AML-193 (cell line): ENCODE measurements around the gene TICRR.
"Not testable (repeated sequence)": the region's sequence is repeated elsewhere in the genome, so short reads cannot be mapped to it uniquely, and the experiment has no call there.

Experiments used
- DNase-seq, 2 experiments: peaks; one replicate each; lab custom pipeline; 2025; lab: John Stamatoyannopoulos, UW

Gene TICRR

GRCh38 chr15:89566181-89566580, 9.1 kb upstream of the TICRR start:
- no peak for DNase-seq

DNA sequence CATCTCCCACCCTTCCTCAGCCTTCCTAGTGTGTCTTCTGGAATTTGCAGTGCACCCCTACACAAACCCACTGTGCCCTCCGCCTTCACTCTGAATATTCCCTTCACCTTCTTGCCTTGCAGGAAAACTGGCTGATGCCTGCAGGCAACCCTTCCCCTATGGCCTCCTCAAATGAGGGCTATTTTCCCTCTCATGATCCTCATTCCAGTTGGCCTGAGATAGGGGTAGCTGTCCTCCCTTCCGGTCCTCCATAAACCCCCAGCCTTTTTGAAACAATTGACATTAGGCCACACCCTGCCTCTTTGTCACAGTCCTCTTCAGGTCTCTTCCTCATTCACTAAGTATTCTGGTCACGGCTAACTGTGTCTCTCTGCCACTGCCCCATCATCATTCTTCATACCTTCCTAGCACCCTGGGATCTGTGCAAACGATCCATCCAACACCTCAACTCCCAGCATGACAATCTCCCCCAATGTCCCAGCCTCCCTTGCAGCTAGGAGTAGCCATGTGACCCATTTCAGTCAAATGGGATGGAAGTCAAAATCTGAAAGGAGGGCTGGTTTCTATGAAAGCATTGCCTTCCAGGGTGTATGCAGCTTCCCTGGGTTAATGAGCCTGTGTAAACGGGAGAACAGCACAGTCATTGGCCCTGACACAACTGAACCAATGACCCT, 8.5 kb upstream of the TICRR start:
- DNase-seq: no peak

DNA sequence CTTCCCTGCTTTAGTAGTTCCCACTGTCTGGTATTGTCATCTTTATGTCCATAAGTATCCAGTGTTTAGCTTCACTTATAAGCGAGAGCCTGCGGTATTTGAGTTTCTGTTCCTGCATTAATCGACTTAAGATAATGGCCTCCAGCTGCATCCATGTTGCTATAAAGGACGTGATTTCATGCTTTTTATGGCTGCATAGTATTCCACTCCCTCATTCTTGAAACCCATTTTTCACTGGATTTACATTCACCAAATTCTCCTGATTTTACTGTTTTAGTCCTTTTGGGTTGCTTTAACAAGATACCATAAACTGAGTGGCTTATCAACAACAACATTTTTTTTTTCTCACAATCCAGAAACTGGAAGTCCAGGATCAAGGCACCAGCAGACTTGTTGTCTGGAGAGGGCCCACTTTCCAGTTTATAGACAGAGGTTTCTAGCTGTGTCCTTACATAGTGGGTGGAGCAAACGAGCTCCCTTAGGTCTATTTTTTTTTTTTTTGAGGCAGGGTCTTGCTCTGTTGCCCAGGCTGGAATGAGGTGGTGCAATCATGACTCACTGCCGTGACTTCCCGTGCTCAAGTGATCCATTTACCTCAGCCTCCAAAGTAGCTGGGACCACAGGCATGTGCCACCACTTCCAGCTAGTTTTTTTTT, 6.1 kb upstream of the TICRR start:
- no peak for DNase-seq

- no peak for DNase-seq
Measured at GRCh38 chr15:89575656-89576416, 567 bp downstream of the TICRR start.

DNA sequence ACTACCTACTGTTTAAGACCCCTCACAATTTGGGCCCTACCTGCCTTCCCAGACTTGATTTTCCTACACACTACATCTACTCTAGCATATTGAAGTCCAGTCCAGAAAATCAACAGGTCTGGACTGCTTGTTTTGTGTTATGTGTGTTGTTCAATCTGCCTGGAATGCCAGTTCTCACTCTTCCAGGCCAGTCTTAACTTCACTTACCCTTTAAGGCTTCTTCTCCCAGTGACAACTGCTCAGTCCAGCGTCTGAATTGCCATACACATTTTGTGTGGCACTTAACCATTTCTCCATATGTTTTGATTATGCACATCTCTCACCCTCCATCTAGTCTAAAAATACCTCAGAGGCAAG, 1.1 kb downstream of the TICRR start:
- no peak for DNase-seq

DNA sequence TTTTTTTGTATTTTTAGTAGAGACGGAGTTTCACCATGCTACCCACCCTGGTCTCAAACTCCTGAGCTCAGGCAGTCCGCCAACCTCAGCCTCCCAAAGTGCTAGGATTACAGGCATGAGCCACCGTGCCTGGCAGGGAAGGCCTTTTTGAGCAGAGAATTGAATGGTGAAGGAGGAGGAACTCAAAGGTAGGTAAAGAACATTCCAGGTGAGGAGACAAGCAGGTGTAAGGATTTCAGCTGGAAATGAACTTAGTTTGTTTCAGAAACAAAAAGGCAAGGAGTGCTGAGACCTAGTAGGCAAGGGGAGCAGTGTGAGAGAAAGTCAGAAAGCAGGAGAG, 2.5 kb downstream of the TICRR start:
- no peak for DNase-seq

- no peak for DNase-seq
Measured at GRCh38 chr15:89578146-89578545, 2.9 kb downstream of the TICRR start.

DNA sequence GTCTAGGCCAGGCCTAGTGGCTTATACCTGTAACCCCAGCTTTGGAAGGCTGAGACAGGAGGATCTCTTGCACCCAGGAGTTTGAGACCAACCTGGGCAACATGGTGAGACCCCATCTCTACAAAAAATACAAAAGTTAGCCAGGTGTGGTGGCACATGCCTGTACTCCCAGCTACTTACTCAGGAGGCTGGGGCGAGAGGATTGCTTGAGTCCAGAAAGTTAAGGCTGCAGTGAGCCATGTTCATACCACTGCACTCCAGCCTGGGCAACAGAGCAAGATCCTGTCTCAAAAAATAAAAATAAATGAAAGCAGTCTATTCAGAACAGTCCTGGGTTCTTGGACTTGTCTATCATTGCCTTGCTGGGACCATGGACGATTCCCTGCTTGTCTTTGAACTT, 5.5 kb downstream of the TICRR start:
- DNase-seq: not testable (repeated sequence)

DNA sequence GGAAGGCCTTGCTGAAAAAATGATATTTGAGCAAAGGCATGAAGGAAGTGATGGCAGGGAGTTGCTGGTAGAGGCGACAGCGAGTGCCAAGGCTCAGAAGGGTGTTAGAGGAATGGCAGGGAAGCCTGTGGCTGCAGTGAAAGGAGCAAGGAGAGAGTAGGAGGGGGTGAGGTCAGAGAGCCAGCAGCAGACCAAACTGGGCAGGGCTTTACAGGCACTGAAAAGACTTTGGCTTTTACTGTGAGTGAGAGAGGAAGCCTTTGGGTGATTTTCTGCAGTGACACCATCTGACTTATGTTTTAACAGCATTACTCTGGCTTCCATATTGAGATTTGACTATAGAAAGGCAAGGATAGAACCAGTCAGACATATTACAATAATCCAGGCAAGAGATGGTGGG, 11.4 kb downstream of the TICRR start:
- DNase-seq: no peak

GRCh38 chr15:89587955-89588354, 12.7 kb downstream of the TICRR start:
- DNase-seq: no peak

DNA sequence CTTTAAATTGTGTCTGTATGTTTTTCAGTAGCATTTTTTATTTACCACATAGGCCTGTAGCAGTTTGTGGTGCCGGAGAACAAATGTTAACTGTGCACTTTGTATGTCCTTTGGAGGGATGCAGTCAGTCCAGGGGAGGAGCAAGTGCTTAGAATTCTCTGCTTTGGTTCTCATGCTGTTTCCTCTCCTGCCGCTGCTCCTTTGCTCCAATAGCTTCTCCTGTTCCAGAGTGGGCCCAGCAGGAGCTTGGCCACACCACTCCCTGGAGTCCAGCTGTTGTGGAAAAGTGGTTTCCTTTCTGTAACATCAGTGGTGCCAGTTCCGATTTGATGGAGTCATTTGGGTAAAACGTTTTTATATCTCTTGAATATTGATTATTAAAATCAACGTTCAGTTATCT, 16.6 kb downstream of the TICRR start:
- DNase-seq: no peak

GRCh38 chr15:89593018-89593417, 17.7 kb downstream of the TICRR start:
- DNase-seq: no peak

DNA sequence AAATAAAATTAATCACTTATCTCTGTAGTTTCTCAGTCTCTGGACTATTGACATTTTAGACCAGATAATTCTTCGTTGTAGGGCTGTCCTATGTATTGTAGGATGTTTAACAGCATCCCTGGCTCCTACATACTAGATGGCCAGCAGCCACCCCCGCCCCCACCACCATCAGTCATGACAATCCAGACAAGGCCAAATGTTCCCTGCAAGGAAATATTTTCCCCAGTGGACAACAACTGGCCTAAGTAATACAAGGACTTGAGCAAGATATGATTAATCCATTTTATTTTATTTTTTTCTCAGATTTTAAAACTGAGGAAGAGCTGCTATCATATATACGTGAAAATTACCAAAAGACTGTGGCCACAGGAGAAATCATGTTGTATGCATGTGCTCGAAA, 23.8 kb downstream of the TICRR start:
- DNase-seq: no peak

- DNase-seq: no peak
Measured at GRCh38 chr15:89611317-89611716, 36.0 kb downstream of the TICRR start.

- no peak for DNase-seq
Measured at GRCh38 chr15:89613031-89613430, 37.8 kb downstream of the TICRR start.

GRCh38 chr15:89614164-89614563, 38.9 kb downstream of the TICRR start:
- DNase-seq: no peak

- no peak for DNase-seq
Measured at GRCh38 chr15:89615135-89615534, 39.9 kb downstream of the TICRR start.

DNA sequence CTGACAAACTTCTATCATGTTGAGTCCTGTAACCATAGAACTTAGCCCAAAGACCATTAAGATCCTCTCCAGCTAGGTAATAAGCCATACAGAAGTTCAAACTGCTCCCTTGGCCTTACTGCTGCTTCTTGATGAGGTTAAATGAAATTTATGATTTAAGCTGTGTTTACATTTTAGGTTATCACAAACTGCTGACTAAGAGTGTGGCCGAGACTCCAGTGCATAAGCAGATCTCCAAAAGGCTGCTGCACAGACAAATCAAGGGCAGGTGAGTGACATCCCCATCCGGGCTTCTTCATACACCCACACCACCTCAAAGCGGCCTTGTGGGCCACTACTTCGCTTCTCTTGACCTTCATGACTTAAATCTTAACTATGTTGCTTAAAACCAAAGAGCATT, 41.0 kb downstream of the TICRR start:
- no peak for DNase-seq

DNA sequence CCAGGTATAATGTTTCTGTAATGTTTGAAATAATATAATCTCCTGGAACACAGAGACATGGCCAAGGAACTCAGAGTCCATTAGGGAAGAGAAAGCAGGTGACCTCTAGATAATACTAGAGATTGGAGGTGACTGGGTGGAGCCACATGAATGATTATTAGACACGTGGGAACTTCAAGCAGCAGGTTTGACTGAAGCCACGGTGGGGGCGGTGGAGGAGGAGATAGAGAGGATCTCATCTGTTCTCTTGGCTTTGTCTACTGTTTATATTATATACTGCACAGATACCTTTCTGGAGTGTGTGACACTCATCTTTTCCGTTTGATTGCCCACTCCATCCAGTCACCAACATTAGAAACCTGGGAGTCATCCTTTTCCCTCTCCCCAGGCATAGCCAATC, 46.3 kb downstream of the TICRR start:
- no peak for DNase-seq

DNA sequence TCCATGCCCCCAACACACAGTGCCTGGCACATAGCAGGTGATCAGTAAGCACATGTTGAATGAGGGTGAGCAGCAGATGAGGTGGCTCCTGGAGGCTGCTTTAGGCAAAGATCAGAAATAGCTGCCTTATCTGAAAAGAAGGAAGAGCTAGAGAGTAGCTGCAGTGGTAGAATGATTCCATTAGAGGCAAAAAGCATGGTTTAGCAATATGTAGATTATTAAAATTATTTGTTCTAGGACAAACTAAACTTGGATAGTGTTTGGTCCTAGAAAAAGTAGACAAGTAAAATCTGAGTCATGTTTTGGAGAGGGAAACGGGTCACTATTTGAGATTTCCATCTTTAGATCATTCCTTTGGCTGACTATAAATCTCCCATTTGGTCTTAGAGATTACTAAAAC, 47.9 kb downstream of the TICRR start:
- no peak for DNase-seq

DNA sequence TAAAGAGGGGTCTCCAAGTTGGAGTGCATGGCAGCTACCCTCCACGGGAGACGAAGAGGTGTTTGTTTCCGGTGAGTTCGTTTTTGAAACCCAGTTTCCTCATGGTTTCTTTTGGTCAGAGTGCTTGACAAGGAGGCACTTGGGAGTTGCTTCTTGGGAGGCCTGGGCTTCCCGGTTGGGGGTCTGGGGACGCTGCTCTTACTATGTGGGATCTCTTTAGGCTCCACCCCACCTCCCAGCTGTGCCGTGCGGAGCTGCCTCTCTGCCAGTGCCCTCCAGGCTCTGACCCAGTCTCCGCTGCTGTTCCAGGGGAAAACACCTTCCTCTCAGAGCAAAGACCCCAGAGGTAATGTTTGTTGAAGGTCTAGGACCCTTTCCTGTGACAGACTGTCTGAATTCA, 50.4 kb downstream of the TICRR start:
- DNase-seq: no peak

- DNase-seq: no peak
Measured at GRCh38 chr15:89627256-89627970, 52.1 kb downstream of the TICRR start.

DNA sequence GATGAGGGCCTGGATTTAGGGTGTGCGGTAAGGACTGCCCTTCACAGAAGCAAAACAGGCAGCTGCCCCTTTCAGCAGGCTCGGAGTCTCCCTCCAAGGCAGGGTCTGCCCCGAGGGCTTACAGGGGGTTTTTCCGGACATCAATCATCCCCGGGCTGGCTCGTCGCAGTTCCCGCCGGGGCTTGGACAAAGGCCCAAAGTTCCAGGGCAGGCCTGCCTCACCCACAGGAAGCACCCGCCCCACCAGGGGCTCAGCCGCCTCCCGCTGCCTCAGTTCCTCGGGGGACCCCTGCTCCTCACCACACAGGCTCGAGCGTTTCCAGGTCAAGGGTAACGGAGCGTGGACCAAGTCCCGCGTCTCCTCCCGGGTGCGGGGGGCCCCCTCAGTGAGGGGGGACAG, 53.0 kb downstream of the TICRR start:
- no peak for DNase-seq
